AG20443 (cell line): ENCODE measurements around the gene ATG2A.

Source experiments
- DNase-seq: peaks from one replicate; pipeline ENCODE4 v3.0.0; 2012; ENCODE audit warnings: low spot score, mixed read lengths

ATG2A gene

GRCh38 chr11:64924910-64925284 lies 7.9 kb upstream of the ATG2A start:
- DNase-seq: peak; percentile 56

- peak; percentile 98 for DNase-seq
Measured at GRCh38 chr11:64923944-64924909, 7.2 kb upstream of the ATG2A start, which contains the start of gene PPP2R5B. TSS of gene PPP2R5B (plus strand) at chr11:64924689. CDS start at chr11:64925735, 1,046 bp downstream.

GRCh38 chr11:64923151-64923661 lies 6.2 kb upstream of the ATG2A start:
- DNase-seq: no peak

GRCh38 chr11:64921384-64921783 lies 4.4 kb upstream of the ATG2A start:
- no peak for DNase-seq

- DNase-seq: no peak
Measured at GRCh38 chr11:64920124-64920523, 3.1 kb upstream of the ATG2A start.

GRCh38 chr11:64919627-64920026 lies 2.6 kb upstream of the ATG2A start:
- no peak for DNase-seq

- peak; percentile 43 for DNase-seq
Measured at GRCh38 chr11:64918017-64918416, 1.0 kb upstream of the ATG2A start.

- DNase-seq: no peak
Measured at GRCh38 chr11:64917663-64917995, 620 bp upstream of the ATG2A start.

GRCh38 chr11:64916040-64916774 lies 802 bp downstream of the ATG2A start:
- peak; percentile 46 for DNase-seq

GRCh38 chr11:64915376-64915887 lies 1.6 kb downstream of the ATG2A start:
- no peak for DNase-seq

GRCh38 chr11:64914123-64914522 lies 2.9 kb downstream of the ATG2A start:
- no peak for DNase-seq

GRCh38 chr11:64913171-64913727 lies 3.8 kb downstream of the ATG2A start:
- DNase-seq: no peak

- DNase-seq: no peak
Measured at GRCh38 chr11:64911689-64912088, 5.3 kb downstream of the ATG2A start.

GRCh38 chr11:64911142-64911541 lies 5.9 kb downstream of the ATG2A start:
- no peak for DNase-seq

GRCh38 chr11:64910451-64911093 lies 6.4 kb downstream of the ATG2A start:
- DNase-seq: no peak

- DNase-seq: no peak
Measured at GRCh38 chr11:64909653-64910343, 7.2 kb downstream of the ATG2A start.

- DNase-seq: no peak
Measured at GRCh38 chr11:64908766-64909165, 8.2 kb downstream of the ATG2A start.

- DNase-seq: no peak
Measured at GRCh38 chr11:64906314-64906635, 10.7 kb downstream of the ATG2A start.

- no peak for DNase-seq
Measured at GRCh38 chr11:64905516-64906313, 11.3 kb downstream of the ATG2A start.

- no peak for DNase-seq
Measured at GRCh38 chr11:64903291-64903833, 13.6 kb downstream of the ATG2A start.
